SK-N-SH (cell line): ENCODE measurements around the gene SP7.
"Not testable (repeated sequence)": the region's sequence is repeated elsewhere in the genome, so short reads cannot be mapped to it uniquely, and the experiment has no call there.

Source experiments
- MXI1 ChIP-seq: IDR thresholded peaks from 2 replicates; pipeline ENCODE4 v1.6.1; 2012; ENCODE audit warnings: mild to moderate bottlenecking, low read depth, low read length, improper control_type of control experiment
- REST ChIP-seq: IDR thresholded peaks from 2 replicates; pipeline ENCODE4 v1.6.1; 2012; ENCODE audit warnings: mild to moderate bottlenecking, low read depth, low read length, moderate library complexity
- SIN3A ChIP-seq: IDR thresholded peaks from 2 replicates; pipeline ENCODE4 v1.6.1; 2012; ENCODE audit warnings: low read depth, mild to moderate bottlenecking, low read length, moderate library complexity, borderline replicate concordance
- TF ChIP-seq, protein P1 (sequence below): fragments of 200-600 bp; sonication (generic); IDR thresholded peaks from 2 replicates; pipeline ENCODE4 v1.6.1; 2017; ENCODE audit warnings: antibody characterized with exemption, mild to moderate bottlenecking, moderate library complexity

- not testable (repeated sequence) for TF ChIP-seq REST, SIN3A, MXI1
- TF ChIP-seq, protein P1, sequence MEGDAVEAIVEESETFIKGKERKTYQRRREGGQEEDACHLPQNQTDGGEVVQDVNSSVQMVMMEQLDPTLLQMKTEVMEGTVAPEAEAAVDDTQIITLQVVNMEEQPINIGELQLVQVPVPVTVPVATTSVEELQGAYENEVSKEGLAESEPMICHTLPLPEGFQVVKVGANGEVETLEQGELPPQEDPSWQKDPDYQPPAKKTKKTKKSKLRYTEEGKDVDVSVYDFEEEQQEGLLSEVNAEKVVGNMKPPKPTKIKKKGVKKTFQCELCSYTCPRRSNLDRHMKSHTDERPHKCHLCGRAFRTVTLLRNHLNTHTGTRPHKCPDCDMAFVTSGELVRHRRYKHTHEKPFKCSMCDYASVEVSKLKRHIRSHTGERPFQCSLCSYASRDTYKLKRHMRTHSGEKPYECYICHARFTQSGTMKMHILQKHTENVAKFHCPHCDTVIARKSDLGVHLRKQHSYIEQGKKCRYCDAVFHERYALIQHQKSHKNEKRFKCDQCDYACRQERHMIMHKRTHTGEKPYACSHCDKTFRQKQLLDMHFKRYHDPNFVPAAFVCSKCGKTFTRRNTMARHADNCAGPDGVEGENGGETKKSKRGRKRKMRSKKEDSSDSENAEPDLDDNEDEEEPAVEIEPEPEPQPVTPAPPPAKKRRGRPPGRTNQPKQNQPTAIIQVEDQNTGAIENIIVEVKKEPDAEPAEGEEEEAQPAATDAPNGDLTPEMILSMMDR, result not testable (repeated sequence)
Observed at GRCh38 chr12:53332339-53332738, 3.8 kb downstream of the SP7 start.
